HG03520 (cell line): Measurements from ENCODE around the gene EVA1C.
"Not testable (repeated sequence)": the region's sequence is repeated elsewhere in the genome, so short reads cannot be mapped to it uniquely, and the experiment has no call there.

ENCODE experiments used
- ATAC-seq: cut with Tn5 transposase; IDR thresholded peaks from one replicate; pipeline ENCODE4 v1.9.1; 2021; ENCODE audit warnings: mild to moderate bottlenecking, moderate library complexity; ENCODE audit not compliant: unreplicated experiment

EVA1C gene

GRCh38 chr21:32523988-32524719, 111.6 kb downstream of the EVA1C start:
- ATAC-seq: no peak

- ATAC-seq: no peak
Measured at GRCh38 chr21:32525282-32525681, 112.8 kb downstream of the EVA1C start.

GRCh38 chr21:32529679-32530078, 117.2 kb downstream of the EVA1C start:
- no peak for ATAC-seq

- not testable (repeated sequence) for ATAC-seq
Measured at GRCh38 chr21:32530809-32531208, 118.3 kb downstream of the EVA1C start.

- not testable (repeated sequence) for ATAC-seq
Measured at GRCh38 chr21:32531561-32531960, 119.1 kb downstream of the EVA1C start.

GRCh38 chr21:32532636-32533035, 120.1 kb downstream of the EVA1C start:
- ATAC-seq: no peak

- no peak for ATAC-seq
Measured at GRCh38 chr21:32533053-32533452, 120.5 kb downstream of the EVA1C start.

- ATAC-seq: no peak
Measured at GRCh38 chr21:32533611-32534010, 121.1 kb downstream of the EVA1C start.

GRCh38 chr21:32534113-32534512, 121.6 kb downstream of the EVA1C start:
- ATAC-seq: no peak

- ATAC-seq: no peak
Measured at GRCh38 chr21:32535612-32536011, 123.1 kb downstream of the EVA1C start.

- no peak for ATAC-seq
Measured at GRCh38 chr21:32537569-32537881, 125.0 kb downstream of the EVA1C start.

GRCh38 chr21:32538147-32538792, 125.8 kb downstream of the EVA1C start:
- no peak for ATAC-seq

GRCh38 chr21:32539378-32539777, 126.9 kb downstream of the EVA1C start:
- ATAC-seq: no peak

GRCh38 chr21:32543056-32543455, 130.6 kb downstream of the EVA1C start:
- ATAC-seq: not testable (repeated sequence)

- no peak for ATAC-seq
Measured at GRCh38 chr21:32543975-32544374, 131.5 kb downstream of the EVA1C start.

GRCh38 chr21:32544697-32545096, 132.2 kb downstream of the EVA1C start:
- ATAC-seq: no peak

- ATAC-seq: no peak
Measured at GRCh38 chr21:32545948-32546441, 133.5 kb downstream of the EVA1C start.

- no peak for ATAC-seq
Measured at GRCh38 chr21:32547018-32547417, 134.5 kb downstream of the EVA1C start.

GRCh38 chr21:32548978-32549377, 136.5 kb downstream of the EVA1C start:
- ATAC-seq: no peak

GRCh38 chr21:32549440-32549839, 136.9 kb downstream of the EVA1C start:
- ATAC-seq: no peak

- ATAC-seq: no peak
Measured at GRCh38 chr21:32549886-32550285, 137.4 kb downstream of the EVA1C start.

- no peak for ATAC-seq
Measured at GRCh38 chr21:32554832-32555638, 142.5 kb downstream of the EVA1C start.
